GM19438 (cell line): ENCODE data around the gene MALT1.
A peak's percentile ranks its signal among the peaks of the same experiment; 100 is the strongest.
"Not testable (repeated sequence)": the region's sequence is repeated elsewhere in the genome, so short reads cannot be mapped to it uniquely, and the experiment has no call there.

ENCODE experiments used
- ATAC-seq: cut with Tn5 transposase; IDR thresholded peaks from one replicate; pipeline ENCODE4 v1.9.1; 2021; ENCODE audit warnings: low read depth; ENCODE audit not compliant: unreplicated experiment

MALT1 gene

DNA sequence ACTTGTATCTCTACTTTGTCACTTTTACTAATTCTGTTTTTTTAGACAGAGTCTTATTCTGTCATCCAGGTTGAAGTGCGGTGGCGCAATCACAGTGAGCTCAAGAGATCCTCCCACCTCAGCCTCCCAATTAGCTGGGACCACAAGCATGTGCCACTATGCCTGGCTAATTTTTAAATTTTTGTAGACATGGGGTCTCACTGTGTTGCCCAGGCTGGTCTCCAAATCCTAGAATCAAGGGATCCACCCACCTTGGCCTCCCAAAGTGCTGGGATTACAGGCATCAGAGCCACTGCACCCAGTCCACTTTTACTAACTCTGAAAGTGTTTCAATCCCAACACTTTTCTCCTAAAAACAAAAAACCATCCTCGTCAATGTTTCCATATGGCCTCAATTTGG is 94.9 kb downstream of the MALT1 start:
- no peak for ATAC-seq

DNA sequence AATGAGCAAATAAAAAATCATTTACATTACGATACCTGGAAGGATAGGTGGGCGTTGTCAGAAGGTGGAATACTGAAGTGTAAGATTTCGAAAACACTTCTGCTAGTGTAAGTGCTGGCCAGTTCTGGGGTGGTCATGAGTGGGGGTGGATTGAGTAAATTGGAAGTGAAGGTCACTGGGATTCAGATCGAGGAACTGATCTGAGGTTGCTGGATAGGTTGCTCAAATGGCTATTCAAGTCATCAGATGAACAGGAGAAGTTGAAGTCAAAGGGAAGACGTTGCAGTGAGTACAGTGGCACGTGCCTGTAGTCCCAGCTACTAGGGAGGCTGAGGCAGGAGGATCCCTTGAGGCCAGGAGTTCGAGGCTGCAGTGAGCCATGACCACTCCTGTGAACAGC is 95.7 kb downstream of the MALT1 start:
- ATAC-seq: no peak

DNA sequence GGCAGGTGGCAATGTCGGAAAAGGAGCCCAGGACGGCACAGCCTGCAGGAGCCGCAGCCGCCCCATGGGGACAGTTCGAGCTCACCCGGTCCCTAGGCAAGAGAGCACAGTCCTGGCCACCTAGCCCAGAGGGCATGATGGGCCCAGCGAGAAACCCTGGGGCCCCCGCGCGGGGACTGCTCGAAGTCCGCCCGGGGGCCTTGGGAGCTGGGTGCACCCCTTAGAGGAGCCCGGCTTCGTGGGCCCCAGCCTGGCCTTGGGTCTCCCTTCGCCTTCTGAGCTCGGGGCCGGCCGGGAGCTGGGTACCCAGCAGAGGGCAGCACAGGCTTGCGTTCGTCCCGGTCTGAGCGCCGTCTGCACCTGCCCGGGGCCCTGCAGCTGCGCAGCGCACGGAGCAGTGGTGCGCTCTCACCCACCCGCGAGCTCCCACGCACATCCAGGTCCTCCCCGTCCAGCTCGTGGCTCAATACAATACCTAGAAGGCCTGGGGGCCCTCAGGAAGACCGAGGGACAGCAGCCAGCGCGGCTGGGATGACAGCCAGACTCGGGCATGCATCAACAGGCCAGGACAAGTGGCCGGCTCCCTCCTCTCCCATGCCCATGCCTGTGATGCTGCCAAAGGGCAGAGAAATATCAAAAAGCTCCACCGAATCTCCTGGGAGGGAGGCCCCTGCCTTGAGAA is 97.2 kb downstream of the MALT1 start:
- ATAC-seq: peak; percentile 79

DNA sequence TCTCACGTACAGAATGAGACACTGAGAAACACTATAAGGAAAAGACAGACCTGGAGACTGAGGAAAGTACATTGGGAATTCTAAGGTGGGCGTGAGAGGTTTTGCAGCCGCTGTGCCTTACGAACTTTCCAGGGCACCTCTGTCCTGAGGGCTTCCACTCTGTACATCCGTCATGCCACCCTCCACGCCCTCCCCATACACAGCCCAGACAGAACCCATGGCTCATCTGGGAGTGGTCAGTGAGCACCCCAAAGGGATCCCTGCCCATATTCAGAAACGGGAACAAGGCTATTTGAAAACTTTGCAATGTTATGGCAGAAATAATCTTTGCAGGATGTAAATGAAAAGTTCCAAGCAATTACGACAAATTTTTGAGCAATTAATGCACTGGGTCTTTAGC is 98.1 kb downstream of the MALT1 start:
- ATAC-seq: no peak

DNA sequence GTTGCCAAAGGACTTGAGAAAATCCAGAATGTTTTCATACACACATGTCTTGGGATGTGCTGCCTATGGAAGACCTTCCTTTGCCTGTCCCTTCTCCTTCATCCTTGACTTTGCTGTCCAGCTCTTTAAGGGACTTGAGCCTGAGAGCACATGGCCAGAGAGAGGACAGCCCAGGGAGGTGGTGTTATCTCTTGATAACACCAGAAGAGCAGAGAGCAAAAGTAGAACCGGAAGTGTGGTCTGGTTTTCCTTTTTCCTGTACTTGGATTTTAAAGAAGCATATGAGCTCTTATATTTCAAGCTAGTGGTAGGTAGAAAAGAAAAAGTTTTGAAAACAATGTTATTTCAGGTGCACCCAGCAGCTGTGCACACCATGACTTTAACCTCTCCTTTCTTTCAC is 99.3 kb downstream of the MALT1 start:
- ATAC-seq: no peak

DNA sequence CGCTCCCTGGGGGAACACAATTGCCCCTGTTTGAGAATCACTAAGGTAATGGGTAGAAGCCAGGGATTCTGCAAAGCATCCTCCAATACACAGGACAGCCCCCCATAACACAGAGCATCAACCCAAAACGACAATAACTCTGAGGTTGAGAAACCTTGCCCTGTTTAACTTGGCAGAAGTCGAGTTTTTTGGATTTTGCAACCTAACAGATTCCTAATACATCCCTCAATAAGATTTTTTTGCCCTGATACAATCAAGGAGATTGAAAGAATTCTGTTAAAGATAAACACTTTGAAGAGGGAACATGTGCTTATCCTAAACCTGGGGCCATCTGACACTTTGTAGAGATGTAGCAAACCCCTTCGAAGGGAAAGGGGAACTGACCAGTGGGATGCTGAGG is 100.9 kb downstream of the MALT1 start:
- ATAC-seq: no peak

DNA sequence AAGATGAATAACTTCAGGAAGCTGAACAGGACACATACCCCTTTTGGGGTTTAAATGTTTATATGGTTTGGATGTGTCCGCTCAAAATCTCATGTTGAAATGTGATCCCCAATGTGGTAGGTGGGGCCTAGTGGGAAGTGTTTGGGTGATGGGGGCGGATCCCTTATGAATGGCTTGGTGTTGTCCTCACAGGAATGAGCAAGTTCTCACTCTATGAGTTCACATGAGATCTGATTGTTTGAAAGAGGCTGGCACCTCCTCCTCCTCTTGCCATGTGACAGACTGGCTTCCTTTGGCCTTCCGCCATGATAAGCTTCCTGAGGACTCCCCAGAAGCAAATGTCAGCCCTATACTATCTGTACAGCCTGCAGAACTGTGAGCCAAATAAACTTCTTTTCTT is 104.8 kb downstream of the MALT1 start:
- ATAC-seq: no peak

DNA sequence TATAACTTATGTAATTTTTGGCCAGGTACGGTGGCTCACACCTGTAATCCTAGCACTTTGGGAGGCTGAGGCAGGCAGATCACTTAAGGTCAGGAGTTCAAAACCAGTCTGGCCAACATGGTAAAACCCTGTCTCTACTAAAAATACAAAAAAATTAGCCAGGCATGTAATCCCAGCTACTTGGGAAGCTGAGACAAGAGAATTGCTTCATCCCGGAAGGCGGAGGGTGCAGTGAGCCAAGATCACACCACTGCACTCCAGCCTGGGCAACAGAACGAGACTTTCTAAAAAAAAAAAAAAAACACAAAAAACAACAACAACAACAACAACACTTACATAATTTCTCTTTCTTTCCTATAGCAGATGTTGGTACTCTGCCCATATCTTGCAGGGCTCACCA is 105.3 kb downstream of the MALT1 start:
- not testable (repeated sequence) for ATAC-seq

DNA sequence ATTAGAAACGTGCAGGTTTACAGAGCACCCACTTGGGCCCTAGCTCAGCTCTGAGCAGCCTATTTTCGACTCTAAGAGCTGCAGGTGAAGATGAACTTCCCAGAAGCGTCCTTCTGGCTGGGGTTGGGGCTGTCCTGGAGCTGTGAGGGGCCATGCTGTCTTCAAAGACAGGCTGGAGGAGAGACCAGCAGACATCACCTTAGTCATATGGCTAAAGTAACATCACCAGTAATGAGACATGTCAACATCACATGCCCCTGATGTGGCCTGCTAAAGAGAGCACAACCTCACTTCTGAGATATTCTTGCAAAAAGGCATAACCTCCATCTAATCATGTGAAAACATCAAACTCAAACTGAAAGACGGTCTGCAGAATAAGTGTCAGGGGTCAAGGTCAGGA is 106.2 kb downstream of the MALT1 start:
- no peak for ATAC-seq

DNA sequence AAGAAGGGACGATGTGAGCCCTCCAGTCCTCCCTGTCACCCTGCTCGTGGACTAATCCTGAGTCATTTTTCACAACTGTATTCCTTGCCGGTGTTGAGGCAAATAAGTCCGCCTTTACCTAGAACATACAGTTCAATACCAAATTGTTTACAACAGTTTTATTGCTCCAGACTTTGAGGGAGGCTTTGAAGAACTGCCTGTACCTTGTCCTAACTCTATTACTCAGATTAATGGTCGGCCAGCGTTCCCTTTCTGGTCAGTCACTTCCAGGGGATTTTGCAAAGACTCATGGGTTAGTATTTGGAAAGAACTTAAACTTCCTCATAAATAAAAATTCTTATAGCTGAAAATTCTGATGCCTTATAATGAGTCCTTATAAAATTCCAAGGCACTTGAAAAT is 108.3 kb downstream of the MALT1 start:
- ATAC-seq: no peak

DNA sequence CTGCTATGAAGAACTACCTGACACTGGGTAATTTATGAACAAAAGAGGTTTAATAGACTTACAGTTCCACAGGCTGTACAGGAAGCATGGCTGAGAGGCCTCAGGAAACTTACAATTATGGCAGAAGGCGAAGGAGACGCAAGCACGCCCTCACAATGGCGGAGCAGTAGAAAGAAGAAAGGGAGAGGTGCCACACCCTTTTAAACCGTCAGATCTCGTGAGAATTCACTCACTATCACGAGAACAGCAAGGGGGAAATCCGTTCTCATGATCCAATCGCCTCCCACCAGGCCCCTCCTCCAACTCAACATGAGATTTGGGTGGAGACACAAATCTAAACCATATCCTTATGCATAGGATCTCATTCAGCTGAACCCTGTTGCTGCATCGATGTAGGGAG is 108.8 kb downstream of the MALT1 start:
- no peak for ATAC-seq

DNA sequence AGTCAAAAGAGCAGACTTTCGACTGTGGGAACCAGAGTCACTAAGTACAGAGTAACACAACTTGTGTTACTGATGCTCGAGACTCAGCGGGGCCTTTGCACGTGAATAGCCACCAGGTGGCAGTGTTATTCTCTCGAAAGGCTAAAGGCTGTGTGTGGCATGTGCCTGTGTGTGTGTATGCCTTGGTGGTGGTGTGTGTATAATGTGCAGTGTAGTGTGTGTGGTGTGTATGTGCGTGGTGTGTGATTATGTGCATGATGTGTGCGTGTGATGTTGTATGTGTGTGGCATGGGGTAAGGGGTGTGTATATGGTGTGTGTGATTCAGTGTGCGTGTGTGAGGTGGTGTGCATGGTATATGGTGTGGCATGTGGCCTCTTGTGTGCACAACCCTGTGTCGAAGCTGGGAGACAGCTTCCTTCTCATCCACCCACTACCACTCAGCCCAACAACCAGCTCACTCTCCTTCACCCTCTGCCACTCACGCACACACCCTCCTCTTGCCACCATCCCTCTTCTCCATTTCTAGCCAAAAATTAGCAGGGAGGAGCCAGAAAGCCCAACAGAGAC is 110.4 kb downstream of the MALT1 start:
- ATAC-seq: peak; percentile 66

DNA sequence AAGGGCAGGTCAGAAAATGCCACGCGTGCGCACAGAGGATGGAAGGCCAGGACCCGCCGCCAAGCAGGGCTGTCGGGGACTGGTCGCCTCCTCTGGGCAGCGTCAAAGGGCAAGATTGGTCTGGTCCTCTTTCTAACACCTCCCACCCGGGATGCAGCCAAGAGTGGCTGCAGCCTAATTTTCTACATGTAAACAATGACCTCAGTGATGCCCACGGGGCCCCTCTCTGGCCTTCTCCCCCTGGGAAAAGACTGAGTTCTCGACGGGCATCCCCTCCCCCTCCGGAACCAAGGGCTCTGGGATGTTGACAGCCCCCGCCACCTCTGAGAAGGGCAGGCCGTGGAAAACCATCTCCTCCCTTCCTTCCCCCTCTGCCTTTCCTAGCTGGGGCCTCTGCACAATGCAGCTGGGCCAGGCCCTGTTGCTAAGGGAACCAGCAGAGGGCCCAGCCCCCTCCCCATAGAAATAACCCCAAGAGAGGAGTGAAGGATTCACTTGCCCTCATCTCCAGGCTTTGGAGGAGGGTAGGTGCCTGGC is 113.4 kb downstream of the MALT1 start:
- no peak for ATAC-seq

DNA sequence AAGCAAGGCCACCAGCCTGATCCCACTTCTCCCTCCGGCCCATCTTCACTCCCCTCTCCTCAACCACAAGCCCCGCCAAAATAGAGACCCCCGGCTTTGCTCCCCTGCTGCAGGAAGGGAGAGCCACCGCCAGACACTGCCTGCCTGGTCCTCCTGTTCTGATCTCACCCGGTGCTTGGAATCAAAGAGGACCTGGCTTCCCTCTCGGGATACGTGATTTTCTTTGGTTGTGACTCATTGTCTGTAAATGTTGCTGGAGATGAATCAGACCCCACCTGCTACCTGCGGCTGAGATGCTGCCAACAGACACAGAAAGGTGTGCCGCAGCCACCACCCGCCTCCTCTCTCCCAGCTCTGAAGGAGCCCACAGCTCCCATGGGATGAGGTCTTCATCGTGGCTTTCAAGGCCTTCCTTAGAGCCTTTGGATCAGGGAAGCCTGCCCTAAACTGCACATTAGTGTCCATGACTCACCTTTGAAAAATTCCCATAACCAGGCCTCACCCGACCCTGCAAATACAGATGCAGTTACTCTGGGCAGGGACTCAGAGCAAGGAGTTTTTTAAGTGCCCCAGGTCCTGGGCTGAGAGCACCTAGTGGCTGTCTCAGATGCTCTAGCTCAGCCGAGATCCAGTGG is 114.0 kb downstream of the MALT1 start:
- ATAC-seq: no peak

DNA sequence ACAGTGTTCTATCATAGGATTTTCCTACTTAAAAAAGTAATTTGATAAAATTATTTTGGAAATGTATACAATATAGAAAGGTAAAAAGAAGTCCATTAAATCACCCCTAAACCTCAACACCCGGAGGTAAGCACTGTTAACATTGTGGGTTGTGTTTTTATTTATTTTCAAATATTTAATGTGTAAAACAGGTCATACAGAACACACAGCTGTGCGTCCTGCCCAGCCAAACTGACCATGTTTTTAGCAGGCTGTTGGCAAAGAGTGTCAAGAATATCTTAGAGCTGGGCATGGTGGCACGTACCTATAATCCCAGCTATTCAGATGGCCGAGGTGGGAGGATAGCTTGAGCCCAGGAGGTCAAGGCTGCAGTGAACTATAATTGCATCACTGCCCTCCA is 114.6 kb downstream of the MALT1 start:
- no peak for ATAC-seq

DNA sequence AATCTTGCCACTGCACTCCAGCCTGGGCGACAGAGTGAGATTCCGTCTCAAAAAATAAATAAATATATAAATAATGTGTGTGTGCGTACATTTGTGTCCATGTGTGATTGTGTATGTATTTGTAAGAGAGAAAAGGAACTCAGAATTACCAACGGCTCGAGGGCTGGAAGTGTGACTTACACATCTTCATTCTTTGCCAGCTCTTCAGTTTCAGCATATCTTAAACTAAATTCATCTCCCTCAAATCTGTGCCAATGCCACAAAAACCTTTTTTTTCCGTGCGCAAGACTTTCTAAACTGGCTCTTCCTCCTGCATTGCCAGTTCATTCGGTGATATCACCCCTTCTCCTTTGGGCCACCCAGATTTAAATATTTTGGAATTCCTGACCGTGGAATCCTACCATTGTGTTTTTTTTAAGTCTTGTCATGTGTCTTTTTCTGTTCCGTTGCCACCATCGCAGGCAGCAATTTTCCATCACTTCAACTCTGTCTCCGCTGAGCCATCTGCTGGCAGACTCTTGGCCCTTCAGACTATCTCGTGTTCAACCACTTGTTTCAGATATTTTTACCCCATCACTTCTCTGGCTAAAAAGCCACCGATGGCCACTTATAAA is 116.4 kb downstream of the MALT1 start:
- no peak for ATAC-seq

DNA sequence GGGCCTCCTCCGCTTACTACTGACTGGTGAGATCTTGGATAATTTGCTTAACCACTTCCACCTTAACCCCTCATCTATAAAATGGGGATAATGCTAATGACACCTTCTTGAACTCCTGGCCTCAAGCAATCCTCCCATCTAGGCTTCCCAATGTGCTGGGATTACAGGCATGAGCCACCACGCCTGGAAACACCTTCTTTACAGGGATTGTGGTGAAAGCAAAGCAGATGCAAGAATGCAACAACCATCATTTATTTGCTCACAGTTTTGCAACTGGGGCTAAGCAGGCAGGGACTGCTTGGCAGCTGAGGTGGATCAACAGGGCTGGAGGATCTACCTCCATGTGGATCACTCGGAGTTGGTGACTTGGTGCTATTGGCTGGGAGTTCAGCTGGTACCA is 117.2 kb downstream of the MALT1 start:
- ATAC-seq: no peak

DNA sequence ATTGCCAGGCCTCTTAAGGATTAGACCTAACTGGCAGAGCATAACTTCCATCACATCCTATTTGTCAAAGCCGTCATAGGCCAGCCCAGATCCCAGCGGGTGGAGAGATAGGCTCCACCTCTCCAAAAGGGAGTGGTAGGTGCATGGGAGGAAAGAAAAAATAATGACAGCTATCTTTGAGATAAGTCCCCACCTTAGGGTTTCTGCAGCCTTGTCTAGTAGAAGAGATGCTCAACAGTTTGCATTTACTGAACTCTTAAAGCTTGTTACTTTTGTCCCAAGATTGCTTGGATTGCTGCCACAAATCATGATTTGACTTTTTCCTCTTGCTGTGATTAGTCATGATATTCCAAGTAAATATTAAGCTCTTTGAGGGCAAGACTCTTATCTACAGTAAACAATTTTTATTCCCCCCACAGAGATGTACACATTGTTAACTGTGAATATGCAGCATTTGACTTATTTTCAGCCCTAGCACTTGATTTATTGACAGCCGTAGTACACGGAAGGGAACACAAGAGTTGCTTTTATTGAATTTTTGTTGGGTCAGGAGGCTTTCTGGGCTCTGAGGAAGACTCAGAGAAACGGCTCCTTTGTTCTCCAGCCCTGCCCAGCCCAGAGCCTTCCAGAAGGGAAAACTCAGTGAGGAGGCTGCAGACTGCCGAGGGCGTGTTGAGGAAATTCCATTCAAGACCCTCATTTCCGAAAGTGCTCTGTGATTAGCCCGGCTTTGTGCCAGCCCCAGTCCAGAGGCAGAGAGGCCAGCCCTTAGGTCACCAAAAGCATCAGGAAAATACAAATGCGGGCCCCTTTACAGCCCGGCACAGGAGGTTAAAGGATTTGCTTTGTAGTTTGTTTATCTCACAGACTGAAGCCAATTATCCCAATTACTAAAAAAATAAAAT is 118.0 kb downstream of the MALT1 start:
- no peak for ATAC-seq

DNA sequence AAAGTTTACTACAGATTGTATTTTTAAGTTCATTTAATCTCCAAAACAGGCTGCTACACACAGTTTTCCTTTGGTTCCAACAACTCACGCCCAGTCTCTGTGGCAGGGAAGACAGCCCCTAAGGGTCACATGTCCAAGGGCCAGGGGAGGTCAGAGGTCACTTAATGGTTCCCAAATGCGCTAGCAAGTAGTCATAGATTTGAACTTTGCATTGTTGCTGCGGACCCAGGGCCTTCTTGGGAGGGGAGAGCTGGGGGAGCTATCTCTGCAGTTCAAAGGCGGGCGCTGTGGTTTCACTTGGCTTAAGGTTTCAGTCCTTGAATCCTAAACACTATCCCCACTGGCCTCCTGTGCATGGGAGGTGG is 118.6 kb downstream of the MALT1 start:
- ATAC-seq: no peak

DNA sequence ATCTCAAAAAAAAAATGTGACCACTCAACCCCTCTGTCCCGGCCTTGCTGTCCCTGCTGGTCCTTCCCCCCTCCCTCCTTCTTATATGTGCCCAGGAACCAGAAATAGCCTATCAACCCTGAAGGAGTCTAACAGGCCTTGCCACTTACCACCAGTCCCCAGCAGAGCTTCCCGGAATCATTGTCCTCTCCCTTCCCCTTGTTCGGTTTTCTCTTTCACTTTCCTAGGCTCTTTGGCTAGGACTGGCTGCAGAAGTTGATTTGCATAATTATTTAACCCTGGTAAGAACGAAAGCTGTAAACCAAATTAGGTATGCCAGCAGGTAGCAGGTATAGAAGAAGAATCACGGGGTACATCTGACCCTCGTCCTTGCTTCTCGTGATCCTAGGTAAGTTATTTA is 120.8 kb downstream of the MALT1 start:
- ATAC-seq: peak; percentile 96

DNA sequence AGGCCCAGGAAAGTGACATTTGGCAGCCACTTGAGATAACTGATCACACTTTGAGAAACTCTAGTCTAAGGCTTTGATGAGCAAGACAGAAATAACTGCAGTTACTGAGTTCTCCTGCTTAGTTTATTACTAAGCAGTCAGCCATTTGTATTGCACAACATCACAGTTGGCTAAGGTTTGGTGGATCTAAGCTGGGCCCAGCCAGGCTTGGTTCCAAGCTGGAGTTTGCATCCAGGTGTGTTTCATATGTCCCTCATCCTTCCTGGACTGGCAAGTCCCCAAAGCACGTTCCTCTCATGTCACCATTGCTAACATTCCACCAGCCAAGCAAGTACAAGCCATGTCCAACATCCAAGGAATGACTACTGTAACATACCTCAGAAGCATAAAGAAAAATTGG is 122.1 kb downstream of the MALT1 start:
- ATAC-seq: no peak
